K562 (cell line): ENCODE measurements around the gene SERPIND1. TPM values are rescaled to one million over a fixed set of nuclear protein-coding genes. Genes with fewer than 3 reads are reported as not detected.
A peak's percentile ranks its signal among the peaks of the same experiment; 100 is the strongest.

ENCODE experiments used
- ASH1L ChIP-seq: fragments of 450-650 bp; IDR thresholded peaks from 2 replicates; pipeline ENCODE4 v1.6.1; 2018; ENCODE audit warnings: borderline replicate concordance, mild to moderate bottlenecking, low read depth; ENCODE audit not compliant: partially characterized antibody
- BRF1 ChIP-seq: IDR thresholded peaks from 3 replicates; pipeline ENCODE4 v1.6.1; 2011; ENCODE audit warnings: borderline replicate concordance, mild to moderate bottlenecking; ENCODE audit not compliant: insufficient read length; ENCODE audit errors: extremely low read depth
- ERF ChIP-seq: fragments of 450-650 bp; formaldehyde crosslinking; IDR thresholded peaks from 2 replicates; pipeline ENCODE4 v1.4.0; 2020; ENCODE audit warnings: mild to moderate bottlenecking, mixed read lengths
- GATAD2A ChIP-seq: fragments of 450-650 bp; IDR thresholded peaks from 2 replicates; pipeline ENCODE4 v1.6.1; 2017
- HMG20A ChIP-seq: fragments of 450-650 bp; formaldehyde crosslinking; conservative IDR thresholded peaks from 2 replicates; pipeline ENCODE4 v1.4.0; 2020; ENCODE audit warnings: mild to moderate bottlenecking, mixed read lengths
- HNRNPUL1 ChIP-seq: fragments of 200-400 bp; formaldehyde crosslinking; IDR thresholded peaks from 2 replicates; pipeline ENCODE4 v1.6.1; 2017; ENCODE audit warnings: low read length
- ILF3 ChIP-seq: fragments of 450-650 bp; IDR thresholded peaks from 2 replicates; pipeline ENCODE4 v1.6.1; 2018; ENCODE audit warnings: antibody characterized with exemption, mild to moderate bottlenecking, moderate library complexity, borderline replicate concordance
- IRF1 ChIP-seq: sonication (generic); formaldehyde crosslinking; IDR thresholded peaks from 2 replicates; pipeline ENCODE4 v1.8.0; 2022; ENCODE audit warnings: missing genetic modification reagents, mild to moderate bottlenecking, borderline replicate concordance
- NR2C2 ChIP-seq, 2 experiments: fragments of 200-800 bp in 1 of 2; sonication (Bioruptor generic) in 1 of 2; sonication (generic) in 1 of 2; formaldehyde crosslinking in 1 of 2; IDR thresholded peaks; 2 replicates each; pipeline versions ENCODE4 v1.6.1 to v1.8.0; 2016 to 2022; ENCODE audit warnings: mild to moderate bottlenecking in 1 of 2, missing compliant biosample characterization in 1 of 2, missing genetic modification characterization in 1 of 2, missing genetic modification reagents in 1 of 2
- NR4A1 ChIP-seq, 2 experiments: fragments of 250-450 bp in 1 of 2; fragments of 450-650 bp in 1 of 2; sonication (Bioruptor Pico) in 1 of 2; IDR thresholded peaks; 2 replicates each; pipeline versions ENCODE4 v1.4.0 to v1.6.1; 2016 to 2020; ENCODE audit warnings: mild to moderate bottlenecking in 2 of 2, missing compliant biosample characterization in 1 of 2, missing genetic modification characterization in 1 of 2, moderate library complexity in 1 of 2
- POLR3A ChIP-seq: IDR thresholded peaks from 2 replicates; pipeline ENCODE4 v1.6.1; 2011; ENCODE audit warnings: borderline replicate concordance, mild to moderate bottlenecking, moderate library complexity; ENCODE audit not compliant: insufficient read length, insufficient read depth; ENCODE audit errors: extremely low read depth
- SIRT6 ChIP-seq: IDR thresholded peaks from one replicate; pipeline ENCODE4 v1.6.1; 2012; ENCODE audit warnings: low read depth, mild to moderate bottlenecking, control low read depth, inconsistent platforms, low read length, moderate library complexity
- TEAD1 ChIP-seq, 2 experiments: fragments of 450-650 bp in 1 of 2; sonication (generic) in 1 of 2; formaldehyde crosslinking; IDR thresholded peaks; 2 replicates each; pipeline versions ENCODE4 v1.4.0 to v1.8.0; 2020 to 2022; ENCODE audit warnings: mild to moderate bottlenecking in 2 of 2, missing genetic modification reagents in 1 of 2
- UBTF ChIP-seq, 2 experiments: IDR thresholded peaks; 2 replicates each; pipeline ENCODE4 v1.6.1; 2012; ENCODE audit warnings: improper control_type of control experiment in 2 of 2, low read depth in 2 of 2, low read length in 2 of 2, borderline replicate concordance in 1 of 2
- XRCC4 ChIP-seq: IDR thresholded peaks from one replicate; pipeline ENCODE4 v1.6.1; 2011; ENCODE audit not compliant: insufficient read depth, insufficient read length; ENCODE audit errors: extremely low read depth
- XRCC5 ChIP-seq: fragments of 200-400 bp; formaldehyde crosslinking; IDR thresholded peaks from 2 replicates; pipeline ENCODE4 v1.6.1; 2017; ENCODE audit warnings: low read depth, mild to moderate bottlenecking, low read length
- ZBTB12 ChIP-seq: fragments of 250-450 bp; sonication (Bioruptor Pico); IDR thresholded peaks from 2 replicates; pipeline ENCODE4 v1.4.0; 2020
- ZBTB7A ChIP-seq: IDR thresholded peaks from 2 replicates; pipeline ENCODE4 v1.6.1; 2011; ENCODE audit warnings: low read depth, mild to moderate bottlenecking, low read length, moderate library complexity, borderline replicate concordance; ENCODE audit not compliant: control insufficient read depth
- ZBTB9 ChIP-seq: fragments of 450-650 bp; formaldehyde crosslinking; IDR thresholded peaks from 2 replicates; pipeline ENCODE4 v1.4.0; 2020; ENCODE audit warnings: mild to moderate bottlenecking, moderate library complexity
- ZFPM2 ChIP-seq: fragments of 250-450 bp; sonication (Bioruptor Pico); IDR thresholded peaks from 2 replicates; pipeline ENCODE4 v1.5.1; 2022; ENCODE audit warnings: mild to moderate bottlenecking
- polyA plus RNA-seq, 8 experiments: library from polyadenylated mRNA; depleted of rRNA in 4 of 8; stranded (reverse) in 5 of 8; unstranded in 3 of 8; fragments of >200 nt; fragmentation: Nextera tagmentation in 2 of 8; fragmentation: Illumina TruSeq in 1 of 8; extraction: Ambion mirVana in 2 of 8; extraction: Trizol in 1 of 8; gene quantifications; 2 replicates each; pipeline versions ENCODE4 v1.2.1 to v1.2.3, GENCODE V29; 2011 to 2014; ENCODE audit warnings: inconsistent platforms in 1 of 8, missing spikeins in 1 of 8
- total RNA-seq, 7 experiments: library from RNA; depleted of rRNA in 6 of 7; stranded (reverse); fragments of >200 nt in 6 of 7; fragmentation: Illumina TruSeq in 2 of 7; extraction: Trizol in 2 of 7; gene quantifications; 2 replicates each; pipeline versions ENCODE4 v1.2.1 to v1.2.3, GENCODE V29; 2011 to 2021; ENCODE audit warnings: low replicate concordance in 1 of 7

SERPIND1 gene
- total and polyA plus RNA-seq, 9 of the 15 experiments (the other 6 are each of a cell fraction or from before 2014, with no cell fraction given): 0.04 to 0.11 (median 0.09) TPM; not detected in 6

GRCh38 chr22:20777420-20778177, 3.7 kb downstream of the SERPIND1 start (continued):
- TF ChIP-seq GATAD2A (no peak), ZBTB7A (no peak), ZFPM2 (CRISPR knock-in tag) (0 out of 2 replicates have a peak, but pooled peaks have one; percentile 90), ZBTB9 (CRISPR knock-in tag) (peak; percentile 91), ERF (peak; percentile 55; the same call in 1 of the 2 replicates), ASH1L (no peak), SIRT6 (no peak), UBTF (IDR thresholded peaks at IDR 0.05; ENCODE audit: borderline replicate concordance in 1 of 2, low read depth in 2 of 2, low read length in 2 of 2) (peak; percentile 2 to 32; a peak in 1 of 4 replicates), NR4A1 (CRISPR knock-in tag; IDR thresholded peaks at IDR 0.05) (peak; percentile 11; the same call in 1 of the 2 replicates), NR4A1 (tag; IDR thresholded peaks at IDR 0.05) (no peak), POLR3A (no peak), NR2C2 (CRISPR knock-in tag; IDR thresholded peaks at IDR 0.05) (peak; percentile 83), NR2C2 (tag; IDR thresholded peaks at IDR 0.05) (no peak), XRCC5 (peak; percentile 9), BRF1 (no peak), IRF1 (CRISPR knock-in tag) (no peak), ZBTB12 (peak; percentile 83), HNRNPUL1 (peak; percentile 37; the same call in 1 of the 2 replicates), TEAD1 (CRISPR knock-in tag; IDR thresholded peaks at IDR 0.05) (peak in 1 of 2 experiments; percentile 95; a peak in 2 of 4 replicates), XRCC4 (no peak), HMG20A (0 out of 2 replicates have a peak, but pooled peaks have one; percentile 46), ILF3 (no peak)
